Keratinocyte (primary cell): ENCODE measurements around the gene METTL24. TPM values are rescaled to one million over a fixed set of nuclear protein-coding genes. Genes with fewer than 3 reads are reported as not detected.

ENCODE experiments used
- DNase-seq: peaks from one replicate; pipeline ENCODE4 v3.0.0-alpha.2; 2011; ENCODE audit warnings: low read depth, missing footprints, low spot score
- FAIRE-seq: peaks from 2 replicates; lab custom pipeline; 2011; peaks lifted over from hg19 to GRCh38; lab: Jason Lieb, UNC
- H2AFZ ChIP-seq: 2 replicates; pipeline ENCODE4 v1.6.0; 2012; ENCODE audit warnings: low read length, control low read depth, inconsistent platforms; ENCODE audit not compliant: control insufficient read depth
- H3K27ac ChIP-seq: 2 replicates; pipeline ENCODE4 v1.5.1; 2011; ENCODE audit warnings: low read length; ENCODE audit not compliant: control insufficient read depth, insufficient read depth
- H3K27me3 ChIP-seq: 3 replicates; pipeline ENCODE4 v1.6.0; 2011; ENCODE audit warnings: low read length; ENCODE audit not compliant: control insufficient read depth, insufficient read depth; ENCODE audit errors: extremely low read depth
- H3K36me3 ChIP-seq, 2 experiments: 2 replicates in 1 of 2; 3 replicates in 1 of 2; pipeline ENCODE4 v1.5.1; 2011; ENCODE audit warnings: low read length in 2 of 2, mild to moderate bottlenecking in 1 of 2; ENCODE audit not compliant: control insufficient read depth in 2 of 2, insufficient read depth in 2 of 2; ENCODE audit errors: extremely low read depth in 1 of 2
- H3K4me1 ChIP-seq: 3 replicates; pipeline ENCODE4 v1.5.1; 2011; ENCODE audit warnings: low read length; ENCODE audit not compliant: control insufficient read depth, insufficient read depth; ENCODE audit errors: extremely low read depth
- H3K4me2 ChIP-seq: 3 replicates; pipeline ENCODE4 v1.6.0; 2011; ENCODE audit warnings: low read depth, low read length; ENCODE audit not compliant: control insufficient read depth, insufficient read depth; ENCODE audit errors: extremely low read depth
- H3K4me3 ChIP-seq, 3 experiments: fragments of 200-600 bp in 1 of 3; sonication (generic) in 1 of 3; 2 replicates in 2 of 3; 3 replicates in 1 of 3; pipeline ENCODE4 v1.5.1; 2011 to 2016; ENCODE audit warnings: low read length in 3 of 3, mild to moderate bottlenecking in 3 of 3, control low read depth in 2 of 3, inconsistent platforms in 1 of 3, low read depth in 1 of 3, mixed read lengths in 1 of 3, mixed run types in 1 of 3, moderate library complexity in 1 of 3; ENCODE audit not compliant: control insufficient read depth in 2 of 3, insufficient read depth in 2 of 3; ENCODE audit errors: extremely low read depth in 1 of 3
- H3K79me2 ChIP-seq: 2 replicates; pipeline ENCODE4 v1.6.0; 2012; ENCODE audit warnings: low read length; ENCODE audit not compliant: control insufficient read depth, insufficient read depth
- H3K9ac ChIP-seq: 3 replicates; pipeline ENCODE4 v1.6.0; 2011; ENCODE audit warnings: low read length; ENCODE audit not compliant: control insufficient read depth, insufficient read depth; ENCODE audit errors: extremely low read depth
- H3K9me1 ChIP-seq: 3 replicates; pipeline ENCODE4 v1.6.0; 2011; ENCODE audit warnings: low read length; ENCODE audit not compliant: control insufficient read depth, insufficient read depth; ENCODE audit errors: extremely low read depth
- H3K9me3 ChIP-seq: 2 replicates; pipeline ENCODE4 v1.5.1; 2012; ENCODE audit warnings: low read depth, low read length; ENCODE audit not compliant: control insufficient read depth
- H4K20me1 ChIP-seq: 3 replicates; pipeline ENCODE4 v1.6.0; 2011; ENCODE audit warnings: low read length; ENCODE audit not compliant: control insufficient read depth, insufficient read depth; ENCODE audit errors: extremely low read depth
- EZH2 ChIP-seq: IDR thresholded peaks from one replicate; pipeline ENCODE4 v1.6.1; 2012; ENCODE audit warnings: inconsistent platforms, mild to moderate bottlenecking, low read length, moderate library complexity
- dilution Hi-C: fragments of 300-500 bp; cut with MboI; formaldehyde crosslinking; loops from one replicate; pipeline ENCODE4 v1.7.0; 2020; ENCODE audit warnings: low sequenced_read_pairs; ENCODE audit not compliant: extremely low pct_ligation_motif_present
- polyA plus RNA-seq, 5 experiments: library from polyadenylated mRNA; depleted of rRNA in 3 of 5; stranded (reverse) in 3 of 5; stranded (forward) in 1 of 5; unstranded in 1 of 5; fragments of >200 nt; gene quantifications; 1 replicate in 1 of 5; 2 replicates in 3 of 5; 3 replicates in 1 of 5; pipeline versions ENCODE4 v1.2.1 to v1.2.3, GENCODE V29; 2011 to 2012; ENCODE audit warnings: missing spikeins in 2 of 5, low read depth in 1 of 5, low replicate concordance in 1 of 5
- TF ChIP-seq, protein P1 (sequence below), 3 experiments: IDR thresholded peaks in 1 of 3; conservative IDR thresholded peaks in 1 of 3; optimal IDR thresholded peaks in 1 of 3; 2 replicates in 2 of 3; 3 replicates in 1 of 3; pipeline versions ENCODE3 to v1.5.1; 2011; ENCODE audit warnings: low read length in 3 of 3, mild to moderate bottlenecking in 3 of 3, moderate library complexity in 2 of 3, control low read depth in 1 of 3, inconsistent platforms in 1 of 3; ENCODE audit not compliant: insufficient read depth in 2 of 3; ENCODE audit errors: extremely low read depth in 1 of 3

The METTL24 gene
- polyA plus RNA-seq, 1 donor (not counting 4 experiments of a cell fraction or from before 2014, with no cell fraction given): not detected

DNA sequence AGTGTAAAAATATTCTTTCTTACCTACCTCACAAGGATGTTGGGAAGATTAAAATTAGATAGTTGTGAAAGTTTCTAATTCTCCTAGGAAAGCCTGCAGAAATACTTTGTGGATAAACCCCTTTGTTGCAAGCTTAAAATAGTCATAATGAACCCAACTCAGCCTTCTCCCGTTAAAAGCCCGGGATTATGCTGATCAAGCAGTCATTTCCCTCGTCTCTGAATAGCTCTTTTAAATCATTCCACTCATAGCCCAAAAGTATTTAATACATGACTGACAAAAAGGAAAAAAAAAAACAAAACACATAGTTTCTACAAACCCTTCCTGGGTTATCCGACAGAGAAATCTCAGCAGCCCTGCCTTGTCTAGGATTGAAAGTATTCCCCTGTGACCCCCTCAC lies 10.9 kb upstream of the METTL24 start:
- H3K79me2 ChIP-seq: no peaks in the 10 kb centered on the region
- FAIRE-seq (no peak), DNase-seq (no peak)
- TF ChIP-seq, protein P1, sequence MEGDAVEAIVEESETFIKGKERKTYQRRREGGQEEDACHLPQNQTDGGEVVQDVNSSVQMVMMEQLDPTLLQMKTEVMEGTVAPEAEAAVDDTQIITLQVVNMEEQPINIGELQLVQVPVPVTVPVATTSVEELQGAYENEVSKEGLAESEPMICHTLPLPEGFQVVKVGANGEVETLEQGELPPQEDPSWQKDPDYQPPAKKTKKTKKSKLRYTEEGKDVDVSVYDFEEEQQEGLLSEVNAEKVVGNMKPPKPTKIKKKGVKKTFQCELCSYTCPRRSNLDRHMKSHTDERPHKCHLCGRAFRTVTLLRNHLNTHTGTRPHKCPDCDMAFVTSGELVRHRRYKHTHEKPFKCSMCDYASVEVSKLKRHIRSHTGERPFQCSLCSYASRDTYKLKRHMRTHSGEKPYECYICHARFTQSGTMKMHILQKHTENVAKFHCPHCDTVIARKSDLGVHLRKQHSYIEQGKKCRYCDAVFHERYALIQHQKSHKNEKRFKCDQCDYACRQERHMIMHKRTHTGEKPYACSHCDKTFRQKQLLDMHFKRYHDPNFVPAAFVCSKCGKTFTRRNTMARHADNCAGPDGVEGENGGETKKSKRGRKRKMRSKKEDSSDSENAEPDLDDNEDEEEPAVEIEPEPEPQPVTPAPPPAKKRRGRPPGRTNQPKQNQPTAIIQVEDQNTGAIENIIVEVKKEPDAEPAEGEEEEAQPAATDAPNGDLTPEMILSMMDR (optimal IDR thresholded peaks at IDR 0.05 in 1 of 3, IDR thresholded peaks at IDR 0.05 in 1 of 3, conservative IDR thresholded peaks at IDR 0.05 in 1 of 3; ENCODE audit: extremely low read depth in 1 of 3, insufficient read depth in 2 of 3, low read length in 3 of 3): no peak
- TF ChIP-seq EZH2: no peak
- H3K4me3 ChIP-seq: no peak overlapping the region
- H3K9me1 ChIP-seq: no peaks in the 10 kb centered on the region
- H3K36me3 ChIP-seq: no peaks in the 10 kb centered on the region
- H4K20me1 ChIP-seq: no peaks in the 10 kb centered on the region
- H3K9me3 ChIP-seq: no peaks in the 10 kb centered on the region
- H3K27me3 ChIP-seq: peaks cover 64% of the 10 kb centered on the region
- no peak overlapping the region for H3K27ac ChIP-seq
- H3K9ac ChIP-seq: no peak overlapping the region
- dilution Hi-C loops: no loop called here
- H3K4me1 ChIP-seq: no peaks in the 10 kb centered on the region
- H3K4me2 ChIP-seq: no peak overlapping the region
- no peak overlapping the region for H2AFZ ChIP-seq

DNA sequence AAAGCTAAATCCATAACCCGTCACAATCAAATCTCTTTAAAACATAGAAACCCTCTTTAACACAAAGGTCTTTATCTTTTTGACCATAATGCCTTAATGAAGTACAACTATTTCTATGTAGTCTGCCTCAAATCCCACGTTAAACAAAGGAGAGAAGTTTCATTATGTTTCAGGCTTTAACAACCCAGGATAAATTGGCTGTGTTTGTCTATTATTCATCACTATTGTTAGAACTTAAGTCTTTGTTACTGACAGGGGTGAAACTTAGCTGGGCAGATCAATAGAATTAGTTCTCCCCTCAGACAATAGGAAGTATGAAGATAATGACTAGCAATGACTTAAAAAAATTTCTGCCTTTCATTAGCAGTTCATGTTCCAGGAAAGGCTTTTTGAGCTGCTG lies 10.1 kb upstream of the METTL24 start:
- Histone ChIP-seq H3K79me2 (no peaks in the 10 kb centered on the region), H3K4me1 (no peaks in the 10 kb centered on the region), H2AFZ (no peak overlapping the region), H3K9ac (no peak overlapping the region), H3K4me2 (no peak overlapping the region), H3K36me3 (no peaks in the 10 kb centered on the region), H3K4me3 (no peak overlapping the region), H3K9me3 (no peaks in the 10 kb centered on the region), H3K27ac (no peak overlapping the region), H3K27me3 (peaks cover 67% of the 10 kb centered on the region), H3K9me1 (no peaks in the 10 kb centered on the region), H4K20me1 (no peaks in the 10 kb centered on the region)
- dilution Hi-C loops: no loop called here
- DNase-seq (no peak), FAIRE-seq (no peak)
- TF ChIP-seq, protein P1 (optimal IDR thresholded peaks at IDR 0.05 in 1 of 3, IDR thresholded peaks at IDR 0.05 in 1 of 3, conservative IDR thresholded peaks at IDR 0.05 in 1 of 3; ENCODE audit: extremely low read depth in 1 of 3, insufficient read depth in 2 of 3, low read length in 3 of 3): no peak
- TF ChIP-seq EZH2: no peak
